ENCODE measurements around the gene NCAPD2. TPM values are rescaled to one million over a fixed set of nuclear protein-coding genes. Genes with fewer than 3 reads are reported as not detected.

NCAPD2 gene
- total RNA-seq, 1 experiment from 2014 or later, result 114 TPM

GRCh38 chr12:6550294-6551062 lies 56.6 kb downstream of the NCAPD2 start:
- H2BK12ac ChIP-seq (ENCODE audit: insufficient read length, low read depth, low read length), result no peak overlapping the region
- H2AK5ac ChIP-seq (ENCODE audit: insufficient read length, low read length), result no peak overlapping the region
- no CpG with 5 or more reads among the region's 24 CpGs for WGBS (ENCODE audit: extremely low coverage, insufficient read length, low lambda C conversion rate)
- no peak overlapping the region for H4K5ac ChIP-seq (ENCODE audit: insufficient read length, low read depth, low read length)
- no peak overlapping the region for H3K18ac ChIP-seq (ENCODE audit: insufficient read length, low read depth, low read length)
- no peak overlapping the region; a peak in 1 of 5 replicates for H3K4me3 Mint-ChIP-seq
- no peaks in the 10 kb centered on the region for H3K9me3 ChIP-seq (ENCODE audit: control insufficient read depth, low read depth, low read length)
- no peak overlapping the region for H3K9ac ChIP-seq (ENCODE audit: extremely low read depth, insufficient read length, low read length)
- H3K36me3 Mint-ChIP-seq (ENCODE audit: insufficient read depth in 1 of 3, low read depth in 3 of 3), result peaks cover 28 to 54% (median 40%) of the 10 kb centered on the region in 3 experiments
- H3K27me3 Mint-ChIP-seq (ENCODE audit: low read depth), result no peaks in the 10 kb centered on the region
- no peak overlapping the region for H3K27ac ChIP-seq (ENCODE audit: insufficient read length, low read depth, low read length)
- no peak overlapping the region for H2BK15ac ChIP-seq (ENCODE audit: low read depth, low read length)
- no peak overlapping the region for H2BK20ac ChIP-seq (ENCODE audit: low read depth, low read length, poor library complexity, severe bottlenecking)
- no peak overlapping the region for H3T11ph ChIP-seq (ENCODE audit: low read length)
- no peaks in the 10 kb centered on the region; a peak in 1 of 5 replicates for H3K9me3 Mint-ChIP-seq
- peaks cover 26 to 36% of the 10 kb centered on the region in 2 experiments for H3K4me1 Mint-ChIP-seq
- H3K23me2 ChIP-seq (ENCODE audit: insufficient read length, low read depth, low read length, poor library complexity, severe bottlenecking), result peaks cover 11% of the 10 kb centered on the region
- no peak for TF ChIP-seq CTCF (conservative IDR thresholded peaks at IDR 0.05)
- no peak overlapping the region for H3K56ac ChIP-seq (ENCODE audit: insufficient read length, low read depth, low read length)
- H4K91ac ChIP-seq (ENCODE audit: insufficient read length, low read depth, low read length), result no peak overlapping the region
- H3K79me2 ChIP-seq (ENCODE audit: insufficient read depth, low read length), result peaks cover 10% of the 10 kb centered on the region; the same call in 1 of the 2 replicates
- no peaks in the 10 kb centered on the region for H3K27me3 ChIP-seq (ENCODE audit: insufficient read depth, low read length)
- no peak overlapping the region for H3K4me2 ChIP-seq (ENCODE audit: insufficient read depth, insufficient read length, low read length)
- H3K27ac Mint-ChIP-seq, result peak overlapping the region in 1 of 3 experiments; percentile 64; a peak in 2 of 7 replicates
- no peak overlapping the region for H3K4ac ChIP-seq (ENCODE audit: low read depth, low read length)
- H2BK5ac ChIP-seq (ENCODE audit: insufficient read length, low read length), result no peak overlapping the region
- no peak overlapping the region for H4K8ac ChIP-seq (replicated peaks; ENCODE audit: insufficient read length, low read depth, low read length)
- no peak overlapping the region for H2BK120ac ChIP-seq (ENCODE audit: low read depth, low read length, poor library complexity, severe bottlenecking)
- H2AFZ ChIP-seq (ENCODE audit: low read length), result no peak overlapping the region
- H3K4me1 ChIP-seq (ENCODE audit: insufficient read depth, low read length), result peaks cover 2% of the 10 kb centered on the region; the same call in 1 of the 2 replicates
- no peak for DNase-seq
- H3K14ac ChIP-seq (ENCODE audit: insufficient read depth, low read length), result no peak overlapping the region
- no peaks in the 10 kb centered on the region for H4K20me1 ChIP-seq (ENCODE audit: control insufficient read depth, insufficient read depth, insufficient read length)
- peaks cover 3% of the 10 kb centered on the region for H3K79me1 ChIP-seq (ENCODE audit: insufficient read depth, low read depth, low read length, poor library complexity, severe bottlenecking)
- no peak overlapping the region for H3K23ac ChIP-seq (ENCODE audit: insufficient read length, low read depth, low read length)

Measured in H9 (cell line).